ENCODE data around the gene ARPIN.
"Not testable (repeated sequence)": the region's sequence is repeated elsewhere in the genome, so short reads cannot be mapped to it uniquely, and the experiment has no call there.

Gene ARPIN

DNA sequence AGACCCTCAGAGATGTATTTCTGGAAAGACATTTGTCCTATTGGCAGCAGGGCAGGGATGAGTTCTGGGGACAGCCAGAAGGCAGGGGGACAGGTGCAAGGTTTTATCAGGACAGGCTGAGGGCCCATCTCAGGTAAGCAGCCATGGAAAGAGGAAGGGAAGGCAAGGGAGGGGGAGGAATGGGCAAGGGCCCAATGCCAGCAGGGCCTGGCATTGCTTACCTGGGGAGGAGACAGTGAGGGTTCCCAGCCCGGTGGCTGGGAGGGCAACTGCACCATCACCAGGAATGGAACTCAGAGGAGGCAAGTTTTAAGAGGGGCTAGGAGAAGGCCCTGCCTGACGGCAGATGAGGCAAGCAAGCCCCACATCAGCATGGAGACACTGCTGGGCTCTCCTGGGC lies 3.1 kb downstream of the ARPIN start:
- no peak for DNase-seq

DNA sequence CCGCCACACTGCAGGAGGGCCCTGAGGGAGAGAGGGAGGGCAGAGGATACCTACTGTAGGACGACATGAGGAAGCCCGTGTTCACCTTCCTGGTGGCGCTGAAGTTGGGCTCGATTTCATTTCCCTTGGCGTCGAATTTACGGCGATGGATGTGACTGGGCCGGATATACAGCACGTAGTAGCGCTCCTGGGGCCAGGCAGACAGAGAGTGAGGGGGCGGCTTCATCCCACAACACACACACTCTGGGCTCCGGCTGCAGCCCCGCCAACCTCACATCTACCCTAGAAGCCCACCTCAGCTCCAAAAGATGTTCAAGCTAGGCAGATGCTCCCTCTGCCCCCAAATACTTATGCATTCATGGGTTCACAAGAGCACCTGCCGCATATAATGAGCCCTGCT lies 4.5 kb downstream of the ARPIN start:
- DNase-seq, result no peak

DNA sequence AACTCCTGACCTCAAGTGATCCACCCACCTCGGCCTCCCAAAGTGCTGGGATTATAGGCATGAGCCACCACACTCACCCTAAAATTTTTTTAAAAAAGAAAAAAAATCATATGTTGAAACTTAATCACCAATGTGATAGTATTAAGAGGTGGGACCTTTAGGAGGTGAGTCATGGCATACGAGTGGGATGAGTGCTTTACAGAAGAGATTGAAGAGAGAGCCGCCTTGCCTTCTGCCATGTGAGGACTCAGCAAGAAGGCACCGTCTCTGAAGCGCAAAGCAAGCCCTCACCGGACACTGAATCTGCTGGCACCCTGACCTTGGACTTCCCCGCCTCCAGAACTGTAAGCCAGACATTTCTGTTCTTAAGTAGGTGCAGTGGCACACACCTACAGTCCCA lies 5.5 kb downstream of the ARPIN start:
- DNase-seq, result no peak

GRCh38 chr15:89905846-89906378 lies 6.8 kb downstream of the ARPIN start:
- DNase-seq, result no peak

- no peak for DNase-seq
These were observed 8.2 kb downstream of the ARPIN start for GRCh38 chr15:89904519-89904918.

GRCh38 chr15:89903858-89904130 lies 9.0 kb downstream of the ARPIN start:
- no peak for DNase-seq

GRCh38 chr15:89903015-89903857 lies 9.5 kb downstream of the ARPIN start:
- no peak for DNase-seq

GRCh38 chr15:89900849-89901248 lies 11.9 kb downstream of the ARPIN start:
- DNase-seq, result no peak

DNA sequence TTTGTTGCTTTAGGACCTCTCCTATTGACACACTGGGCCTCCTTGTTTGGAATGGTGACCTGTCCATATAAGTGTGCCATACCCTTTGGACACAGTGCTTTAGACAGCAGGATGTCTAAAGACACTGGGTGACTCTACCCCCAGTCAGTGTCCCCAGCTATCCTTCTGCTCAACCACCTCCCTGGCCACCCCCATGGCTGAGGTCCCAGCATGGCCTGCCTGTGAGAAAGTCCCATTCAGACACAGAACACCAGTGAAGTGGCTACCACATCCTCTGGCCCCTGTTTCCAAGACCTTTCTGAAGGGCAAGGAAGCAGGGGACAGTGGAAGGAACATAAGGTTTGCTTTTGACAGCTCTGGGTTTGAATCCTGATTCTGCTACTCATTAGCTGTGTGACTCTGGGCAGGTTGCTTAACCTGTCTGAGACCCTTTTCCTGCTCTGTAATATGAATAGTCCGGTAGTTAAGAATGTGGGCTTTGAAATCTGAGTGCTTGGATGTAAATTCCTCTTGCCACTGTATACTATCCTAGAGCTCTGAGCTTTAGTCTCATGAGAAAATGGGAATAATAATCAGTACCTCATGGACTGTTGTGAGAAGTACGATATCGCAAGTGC lies 12.7 kb downstream of the ARPIN start:
- no peak for DNase-seq

- DNase-seq, result no peak
These were observed 13.3 kb downstream of the ARPIN start for GRCh38 chr15:89899295-89899945.

DNA sequence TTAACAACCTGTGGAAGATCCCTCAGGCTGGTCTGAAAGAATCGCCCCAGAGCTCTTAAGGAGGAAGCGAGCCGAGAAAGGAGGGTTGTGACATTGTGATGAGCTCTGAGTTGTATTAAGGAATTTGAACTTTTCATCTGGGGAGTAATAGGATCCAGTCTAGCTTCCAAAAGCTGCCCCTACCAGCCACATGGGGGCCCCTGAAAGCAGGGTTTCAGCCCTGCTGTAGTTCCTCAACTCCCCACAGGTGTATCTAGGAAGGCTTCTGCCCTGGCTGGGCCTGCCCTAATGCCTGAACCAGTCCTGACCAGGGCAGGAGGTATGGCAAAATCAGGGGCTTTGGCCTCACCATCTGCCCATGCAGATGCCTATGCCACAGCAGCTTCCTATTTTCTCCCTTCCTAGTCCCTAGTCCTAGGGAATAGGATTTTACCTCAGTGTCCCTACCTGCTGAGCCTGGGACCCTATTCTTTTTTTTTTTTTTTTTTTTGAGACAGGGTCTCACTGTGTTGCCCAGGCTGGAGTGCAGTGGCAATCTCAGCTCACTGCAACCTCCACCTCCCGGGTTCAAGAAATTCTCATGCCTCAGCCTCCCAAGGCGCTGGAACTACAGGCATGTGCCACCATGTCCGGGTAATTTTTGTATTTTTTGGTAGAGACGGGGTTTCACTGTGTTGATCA lies 14.0 kb downstream of the ARPIN start:
- no peak for DNase-seq

DNA sequence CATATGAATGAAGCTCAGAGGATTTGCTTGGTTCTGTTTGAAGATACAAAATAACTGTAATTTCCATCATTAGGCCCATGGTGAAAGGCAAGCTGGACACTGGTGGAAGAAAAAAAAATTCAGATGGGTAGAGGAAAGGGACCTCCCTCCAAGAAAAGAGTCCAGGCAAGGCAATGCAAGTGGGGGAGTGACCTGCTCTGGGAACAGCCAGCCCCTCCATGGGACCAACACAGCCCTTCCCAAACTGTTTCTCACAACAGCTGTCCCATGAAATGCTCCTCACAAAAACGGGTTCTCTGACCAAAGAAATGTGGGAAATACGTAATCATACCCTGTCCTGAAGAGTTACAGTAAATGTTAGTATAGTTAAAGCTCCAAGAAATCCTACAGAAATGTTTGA lies 14.6 kb downstream of the ARPIN start:
- DNase-seq, result no peak

GRCh38 chr15:89893696-89894447 lies 18.9 kb downstream of the ARPIN start, which contains the start of gene AP3S2:
TSS of gene AP3S2 (minus strand) at chr15:89893994. CDS start at chr15:89893949, 45 bp downstream.
- DNase-seq, result peak; percentile 95

GRCh38 chr15:89893027-89893426 lies 19.7 kb downstream of the ARPIN start:
- no peak for DNase-seq

GRCh38 chr15:89888214-89888804 lies 24.4 kb downstream of the ARPIN start:
- no peak for DNase-seq

DNA sequence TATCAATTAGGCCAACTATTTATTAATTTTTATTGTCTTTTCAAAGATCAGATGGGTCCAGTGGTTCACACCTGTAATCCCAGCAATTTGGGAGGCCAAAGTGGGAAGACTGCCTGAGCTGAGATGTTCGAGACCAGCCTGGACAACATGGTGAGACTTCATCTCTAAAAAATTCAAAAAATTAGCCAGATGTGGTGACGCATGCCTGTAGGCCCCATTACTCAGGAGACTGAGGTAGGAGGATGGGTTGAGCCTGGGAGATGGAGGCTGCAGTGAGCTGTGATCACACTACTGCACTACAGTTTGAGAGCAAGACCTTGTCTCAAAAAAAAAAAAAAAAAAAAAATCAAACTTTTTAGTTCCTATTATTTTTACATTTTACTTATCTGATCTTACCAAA lies 27.1 kb downstream of the ARPIN start:
- DNase-seq, result no peak

- not testable (repeated sequence) for DNase-seq
These were observed 27.6 kb downstream of the ARPIN start for GRCh38 chr15:89885179-89885578.

DNA sequence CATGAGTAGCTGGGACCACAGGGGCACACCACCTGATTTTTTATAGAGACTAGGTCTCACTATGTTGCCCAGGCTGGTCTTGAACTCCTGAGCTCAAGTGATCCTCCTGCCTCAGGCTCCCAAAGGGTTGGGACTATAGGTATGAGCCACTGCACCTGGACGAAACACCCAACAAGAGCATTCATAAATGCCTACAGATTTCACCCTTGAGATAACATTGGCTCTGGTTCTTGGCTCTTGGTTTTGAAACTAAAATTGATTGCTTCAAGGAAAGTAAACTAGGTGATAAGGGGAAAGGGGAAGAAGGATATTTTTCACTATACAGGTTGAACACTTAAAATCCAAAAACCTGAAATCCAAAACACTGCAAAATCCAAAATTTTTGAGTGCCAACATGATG lies 29.2 kb downstream of the ARPIN start:
- no peak for DNase-seq

GRCh38 chr15:89880727-89881126 lies 32.0 kb downstream of the ARPIN start:
- DNase-seq, result no peak

GRCh38 chr15:89878323-89878722 lies 34.4 kb downstream of the ARPIN start:
- DNase-seq, result no peak

GRCh38 chr15:89877083-89877425 lies 35.7 kb downstream of the ARPIN start:
- DNase-seq, result no peak

GRCh38 chr15:89876396-89877082 lies 36.2 kb downstream of the ARPIN start:
- DNase-seq, result peak; percentile 35
